Endothelial cell of umbilical vein (primary cell): Measurements from ENCODE around the gene ART3. TPM values are rescaled to one million over a fixed set of nuclear protein-coding genes. Genes with fewer than 3 reads are reported as not detected.

Experiments
- BruUV-seq: library from RNA; stranded (reverse); fragments of 400-500 nt; replicated peaks from 2 replicates; lab custom pipeline; 2021; lab: Mats Ljungman, UMichigan
- CTCF ChIA-PET: fragments of 300-600, 350-600 bp; sonication (Branson Sonifier 250); formaldehyde crosslinking; loops from one replicate; lab custom pipeline; 2021; ENCODE audit warnings: antibody characterized with exemption, inconsistent platforms; lab: Charles Lee
- POLR2A ChIA-PET: fragments of 300-600, 350-600 bp; sonication (Branson Sonifier 250); formaldehyde crosslinking; loops from one replicate; lab custom pipeline; 2021; ENCODE audit warnings: antibody characterized with exemption, inconsistent platforms; lab: Charles Lee
- DNase-seq: peaks from one replicate; pipeline ENCODE4 v3.0.0-alpha.2; 2011; ENCODE audit warnings: low read depth, low spot score
- FAIRE-seq: peaks from 2 replicates; lab custom pipeline; 2011; peaks lifted over from hg19 to GRCh38; lab: Jason Lieb, UNC
- H2AFZ ChIP-seq: 2 replicates; pipeline ENCODE4 v1.6.0; 2012; ENCODE audit warnings: low read depth, low read length, control low read depth, inconsistent platforms
- H3K27ac ChIP-seq: 2 replicates; pipeline ENCODE4 v1.5.1; 2011; ENCODE audit warnings: low read depth, mild to moderate bottlenecking, control low read depth, low read length, moderate library complexity; ENCODE audit not compliant: insufficient read depth
- H3K27me3 ChIP-seq, 2 experiments: 2 replicates each; pipeline versions ENCODE4 v1.6.0 to v1.6.1; 2011; ENCODE audit warnings: low read length in 2 of 2, mixed read lengths in 1 of 2; ENCODE audit not compliant: control insufficient read depth in 2 of 2, insufficient read depth in 2 of 2
- H3K36me3 ChIP-seq, 2 experiments: 2 replicates in 1 of 2; 3 replicates in 1 of 2; pipeline ENCODE4 v1.5.1; 2011; ENCODE audit warnings: low read length in 2 of 2, mild to moderate bottlenecking in 1 of 2, moderate library complexity in 1 of 2; ENCODE audit not compliant: control insufficient read depth in 2 of 2, insufficient read depth in 2 of 2; ENCODE audit errors: extremely low read depth in 1 of 2
- H3K4me1 ChIP-seq: 3 replicates; pipeline ENCODE4 v1.5.1; 2011; ENCODE audit warnings: mild to moderate bottlenecking, low read length; ENCODE audit not compliant: control insufficient read depth, insufficient read depth; ENCODE audit errors: extremely low read depth
- H3K4me2 ChIP-seq: 2 replicates; pipeline ENCODE4 v1.6.1; 2011; ENCODE audit warnings: low read length, control low read depth, mixed read lengths; ENCODE audit not compliant: insufficient read depth
- H3K4me3 ChIP-seq, 3 experiments: fragments of 200-600 bp in 1 of 3; sonication (generic), shearing (Covaris generic) in 1 of 3; replicated peaks in 1 of 3; 2 replicates each; pipeline ENCODE4 v1.5.1; 2011 to 2016; ENCODE audit warnings: control low read depth in 3 of 3, low read length in 3 of 3, mild to moderate bottlenecking in 2 of 3, inconsistent platforms in 1 of 3, low read depth in 1 of 3, moderate library complexity in 1 of 3; ENCODE audit not compliant: insufficient read depth in 1 of 3
- H3K79me2 ChIP-seq: 2 replicates; pipeline ENCODE4 v1.6.0; 2012; ENCODE audit warnings: low read length, inconsistent platforms; ENCODE audit not compliant: control insufficient read depth, insufficient read depth
- H3K9ac ChIP-seq: replicated peaks from 2 replicates; pipeline ENCODE3; 2011; ENCODE audit warnings: low read length, control low read depth; ENCODE audit not compliant: insufficient read depth; ENCODE audit errors: extremely low read depth
- H3K9me1 ChIP-seq: replicated peaks from 3 replicates; pipeline ENCODE4 v1.6.0; 2011; ENCODE audit warnings: mild to moderate bottlenecking, low read length; ENCODE audit not compliant: control insufficient read depth, insufficient read depth; ENCODE audit errors: extremely low read depth
- H3K9me3 ChIP-seq: replicated peaks from 2 replicates; pipeline ENCODE4 v1.5.1; 2012; ENCODE audit warnings: low read length, inconsistent platforms; ENCODE audit not compliant: control insufficient read depth, insufficient read depth
- H4K20me1 ChIP-seq: replicated peaks from 2 replicates; pipeline ENCODE3; 2011; ENCODE audit warnings: mild to moderate bottlenecking, low read length; ENCODE audit not compliant: control insufficient read depth, insufficient read depth; ENCODE audit errors: extremely low read depth
- CTCF ChIP-seq, 2 donors: IDR thresholded peaks; 1 replicate in 1 of 2; 2 replicates in 1 of 2; pipeline ENCODE4 v1.5.1; 2011; ENCODE audit warnings: low read length in 2 of 2, mild to moderate bottlenecking in 2 of 2, moderate library complexity in 2 of 2, control low read depth in 1 of 2, inconsistent platforms in 1 of 2, low read depth in 1 of 2; ENCODE audit not compliant: insufficient read depth in 1 of 2; ENCODE audit errors: extremely low read depth in 1 of 2
- EZH2 ChIP-seq: IDR thresholded peaks from 2 replicates; pipeline ENCODE4 v1.6.1; 2012; ENCODE audit warnings: borderline replicate concordance, low read depth, mild to moderate bottlenecking, moderate library complexity, low read length, inconsistent platforms; ENCODE audit not compliant: severe bottlenecking
- FOS ChIP-seq: IDR thresholded peaks from 2 replicates; pipeline ENCODE4 v1.6.1; 2011; ENCODE audit warnings: mild to moderate bottlenecking, low read length, moderate library complexity, borderline replicate concordance; ENCODE audit not compliant: insufficient read depth
- GATA2 ChIP-seq: IDR thresholded peaks from 2 replicates; pipeline ENCODE4 v1.7.0; 2011; ENCODE audit warnings: low read depth, mild to moderate bottlenecking, moderate library complexity, mixed read lengths, low read length; ENCODE audit not compliant: insufficient read length, insufficient read depth
- JUN ChIP-seq: IDR thresholded peaks from 2 replicates; pipeline ENCODE4 v1.6.1; 2011; ENCODE audit warnings: borderline replicate concordance, low read depth; ENCODE audit not compliant: insufficient read length, insufficient read depth
- MAX ChIP-seq: IDR thresholded peaks from 2 replicates; pipeline ENCODE4 v1.6.1; 2011; ENCODE audit not compliant: insufficient read depth, insufficient read length
- MYC ChIP-seq: IDR thresholded peaks from one replicate; pipeline ENCODE4 v1.6.1; 2011; ENCODE audit warnings: mild to moderate bottlenecking, low read depth, low read length
- POLR2A ChIP-seq: IDR thresholded peaks from 2 replicates; pipeline ENCODE4 v1.6.1; 2012; ENCODE audit warnings: low read depth, mild to moderate bottlenecking, control low read depth, low read length
- POLR2AphosphoS5 ChIP-seq: IDR thresholded peaks from 2 replicates; pipeline ENCODE4 v1.6.1; 2012; ENCODE audit warnings: low read depth, mild to moderate bottlenecking, control low read depth, low read length, moderate library complexity; ENCODE audit not compliant: insufficient read depth
- dilution Hi-C: fragments of 300-500 bp; cut with MboI; formaldehyde crosslinking; loops from one replicate; pipeline ENCODE4 v1.15.0; 2019; ENCODE audit warnings: low sequenced_read_pairs; ENCODE audit not compliant: extremely low pct_ligation_motif_present
- intact Hi-C: fragments of 100-400 bp; cut with micrococcal nuclease; formaldehyde crosslinking; loops from one replicate; pipeline ENCODE4 v1.10.0; 2022
- polyA plus RNA-seq, 4 experiments: library from polyadenylated mRNA; depleted of rRNA in 3 of 4; stranded (reverse) in 3 of 4; unstranded in 1 of 4; fragments of >200 nt; gene quantifications; 2 replicates each; pipeline versions ENCODE4 v1.2.1 to v1.2.3, GENCODE V29; 2011 to 2012; ENCODE audit warnings: missing spikeins in 1 of 4
- total RNA-seq: library from RNA; stranded (reverse); gene quantifications from 2 replicates; pipeline ENCODE4 v1.2.3, GENCODE V29; 2021

ART3 gene
- total and polyA plus RNA-seq, 2 donors (not counting 3 experiments of a cell fraction or from before 2014, with no cell fraction given), result not detected

DNA sequence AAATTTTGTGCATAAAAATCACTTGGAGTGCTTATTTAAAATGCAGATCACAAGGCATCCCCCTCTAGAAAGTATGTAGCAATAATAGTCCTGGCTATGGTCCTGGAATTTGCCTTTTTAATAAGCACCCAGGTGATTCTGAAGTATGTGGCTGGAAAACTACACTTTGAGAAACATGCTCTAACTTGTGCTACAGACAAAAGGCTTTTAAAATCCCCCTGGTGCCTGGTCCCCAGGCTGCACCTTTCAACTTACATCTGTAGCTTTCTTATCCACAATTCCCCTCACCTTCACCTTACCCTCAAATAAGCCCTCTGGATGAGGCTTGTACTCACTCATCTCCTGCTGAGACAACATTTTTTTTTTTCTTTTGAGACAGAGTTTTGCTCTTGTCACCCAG lies 21.1 kb downstream of the ART3 start:
- no peak for DNase-seq
- Histone ChIP-seq H3K4me2 (no peak overlapping the region), H4K20me1 (no peaks in the 10 kb centered on the region), H2AFZ (no peak overlapping the region), H3K9me1 (no peaks in the 10 kb centered on the region), H3K27ac (no peak overlapping the region), H3K79me2 (no peaks in the 10 kb centered on the region), H3K9ac (no peak overlapping the region), H3K4me1 (no peaks in the 10 kb centered on the region), H3K4me3 (no peak overlapping the region), H3K36me3 (no peaks in the 10 kb centered on the region), H3K9me3 (no peaks in the 10 kb centered on the region), H3K27me3 (peaks cover 0 to 5% of the 10 kb centered on the region in 2 experiments)
- intact Hi-C loops, result no loop called here
- no peak for FAIRE-seq
- BruUV-seq, result no TSS peak
- dilution Hi-C loops, result no loop called here
- CTCF ChIA-PET, result no interaction called here
- POLR2A ChIA-PET, result no interaction called here
- no peak for TF ChIP-seq MAX
- TF ChIP-seq JUN, result no peak
- TF ChIP-seq POLR2A, result no peak
- TF ChIP-seq POLR2AphosphoS5, result no peak
- no peak for TF ChIP-seq EZH2
- no peak for TF ChIP-seq FOS
- no peak for TF ChIP-seq MYC
- no peak for TF ChIP-seq GATA2
- no peak for TF ChIP-seq CTCF (IDR thresholded peaks at IDR 0.05; ENCODE audit: extremely low read depth in 1 of 2, insufficient read depth in 1 of 2, low read depth in 1 of 2, low read length in 2 of 2)
